NCI-H510A (cell line): ENCODE measurements around the gene FOXD1.

Source experiments
- DNase-seq: peaks from one replicate; lab custom pipeline; 2025; lab: John Stamatoyannopoulos, UW

The FOXD1 gene

DNA sequence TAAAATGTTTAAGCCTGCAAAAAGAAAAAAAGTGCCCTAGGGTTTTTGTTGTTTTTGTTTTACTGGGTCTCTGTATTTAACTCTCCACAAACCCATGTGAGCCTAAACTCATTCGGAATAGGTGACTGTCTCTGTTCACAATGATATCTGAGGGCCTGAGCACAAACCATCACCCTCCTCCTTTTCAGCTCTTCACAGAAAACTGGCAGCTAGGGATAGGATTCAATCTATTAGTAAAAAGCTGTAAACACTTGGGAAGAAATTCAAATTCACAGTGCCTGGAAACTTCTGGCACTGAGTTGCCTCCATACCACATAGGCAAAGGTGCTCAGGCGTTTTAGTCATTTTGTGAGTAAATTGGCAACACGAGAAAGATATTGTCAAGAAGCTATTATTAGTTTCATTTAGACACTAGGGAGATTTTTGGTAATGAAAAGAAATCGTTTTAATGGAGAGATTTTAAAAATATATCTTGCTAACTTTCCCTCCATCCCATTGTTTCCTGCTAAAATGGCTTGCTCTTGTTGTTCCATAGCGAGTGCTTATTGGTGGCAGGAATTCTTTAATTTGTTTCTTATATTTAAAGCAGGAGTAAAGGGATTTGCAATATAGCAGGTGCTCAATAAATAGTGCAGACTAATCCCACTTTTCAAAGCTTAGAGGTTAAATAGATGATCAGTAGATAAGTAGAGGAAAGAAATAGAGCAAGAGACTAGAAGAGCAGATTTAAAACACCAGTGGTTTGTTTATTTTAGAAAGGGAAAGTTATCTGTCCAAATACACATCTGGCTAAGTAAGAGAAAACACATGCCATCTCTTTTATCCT is 9.7 kb downstream of the FOXD1 start:
- no peak for DNase-seq

- no peak for DNase-seq
Observed at GRCh38 chr5:73437777-73438644, 10.6 kb downstream of the FOXD1 start.

DNA sequence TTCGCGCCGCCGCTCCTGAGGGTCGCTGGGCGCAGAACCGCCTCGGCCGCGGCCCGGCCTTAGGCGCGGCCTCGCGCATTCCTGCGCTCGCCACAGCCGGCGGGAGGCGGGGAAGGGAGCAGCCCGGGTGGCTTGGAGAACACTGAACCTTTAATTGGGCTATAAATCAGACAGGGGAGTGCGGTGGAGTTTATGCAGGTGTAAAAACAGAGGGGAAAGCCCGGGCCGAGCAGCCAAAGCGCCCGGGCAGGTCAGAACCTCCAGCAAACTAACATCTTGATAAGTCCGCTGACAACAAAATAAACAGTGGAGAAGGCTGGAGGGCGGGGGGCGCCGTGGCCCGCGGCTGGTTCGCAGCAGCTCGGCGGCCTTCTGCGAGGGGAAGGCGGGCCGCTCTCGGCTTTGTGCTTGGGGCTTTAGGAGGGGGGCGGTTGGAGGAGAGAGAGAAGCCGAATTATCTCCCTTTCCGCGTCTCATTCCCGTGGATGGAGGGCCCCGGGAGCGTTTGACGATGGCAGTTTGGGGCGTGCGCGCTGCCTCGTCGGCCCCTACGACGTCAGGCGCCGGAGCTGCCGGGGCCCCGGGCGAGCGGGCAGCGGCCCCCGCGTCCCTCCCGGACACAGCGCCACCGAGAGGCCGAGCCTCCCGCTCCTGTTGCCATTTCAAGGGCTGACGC is 11.3 kb downstream of the FOXD1 start:
- DNase-seq: peak; percentile 34

GRCh38 chr5:73436535-73437100 is 12.0 kb downstream of the FOXD1 start:
- no peak for DNase-seq

- no peak for DNase-seq
Observed at GRCh38 chr5:73435759-73436534, 12.6 kb downstream of the FOXD1 start.

DNA sequence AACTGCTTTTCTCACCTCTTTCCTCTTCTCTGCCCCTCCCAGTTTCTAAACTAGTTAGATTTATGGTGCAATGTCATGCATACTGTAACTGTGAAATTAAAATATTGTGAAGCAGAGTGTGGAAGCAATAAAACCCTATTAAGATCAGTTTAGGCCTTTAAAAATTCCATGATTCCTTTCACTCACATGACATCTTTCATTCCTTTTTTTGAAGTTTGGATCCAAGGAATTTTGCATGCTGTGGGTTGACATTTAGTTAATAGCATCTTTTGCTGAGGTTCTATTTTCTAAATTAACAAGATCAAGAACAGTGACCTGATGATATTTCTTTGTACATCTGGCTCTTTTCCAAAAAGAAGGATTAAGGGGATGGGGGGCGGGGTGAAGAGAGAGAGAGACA is 13.7 kb downstream of the FOXD1 start:
- DNase-seq: no peak

GRCh38 chr5:73434461-73434860 is 14.1 kb downstream of the FOXD1 start:
- DNase-seq: no peak

DNA sequence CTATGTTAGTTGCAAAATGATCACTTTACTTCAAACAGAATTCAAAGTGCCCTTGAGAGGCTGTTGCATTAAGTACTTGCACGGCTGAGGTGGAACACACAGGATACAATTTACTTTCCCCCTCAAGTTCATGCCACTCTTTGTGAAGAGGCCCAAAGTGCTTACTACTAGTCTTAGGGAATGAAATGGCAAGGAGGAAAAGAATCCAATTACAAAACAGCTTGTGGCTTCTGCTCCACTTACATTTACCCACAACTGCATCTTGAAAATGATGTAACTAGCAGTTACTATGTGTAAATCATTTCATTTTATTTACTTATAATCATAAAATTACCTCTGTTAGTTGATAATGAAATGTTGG is 14.6 kb downstream of the FOXD1 start:
- DNase-seq: no peak

DNA sequence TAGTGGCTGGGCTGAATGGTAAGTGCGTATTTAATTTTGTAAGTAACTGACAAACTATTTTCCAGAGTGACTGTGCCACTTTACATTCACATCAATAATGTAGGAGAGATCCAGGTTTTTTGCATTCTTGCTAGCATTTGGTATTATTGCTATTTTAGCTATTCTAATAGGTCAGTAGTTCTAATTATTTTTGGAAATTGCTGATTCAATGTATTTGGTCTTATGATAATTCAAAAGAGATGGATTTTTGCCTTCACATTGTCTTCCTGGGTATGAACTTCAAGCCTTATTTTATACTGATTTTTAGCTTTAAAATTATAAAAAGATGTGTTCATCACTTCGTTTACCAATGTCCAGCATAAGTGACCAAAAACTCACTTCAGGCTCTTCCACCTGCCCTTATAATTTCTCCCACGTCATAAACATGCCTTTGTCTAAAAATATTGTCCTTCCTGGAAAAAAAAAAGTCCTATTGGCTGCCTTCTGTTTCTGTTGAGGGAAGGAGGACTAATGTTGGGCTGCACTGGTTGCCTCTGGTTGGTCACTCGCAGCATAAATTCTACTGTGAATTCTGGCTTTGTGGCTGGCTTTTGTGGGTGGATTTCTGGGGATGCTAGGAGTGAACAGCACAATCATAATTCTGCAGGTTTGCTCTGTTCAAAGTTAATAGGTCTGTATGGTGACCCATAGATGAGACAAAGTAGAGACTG is 15.2 kb downstream of the FOXD1 start:
- DNase-seq: no peak

- no peak for DNase-seq
Observed at GRCh38 chr5:73431204-73431851, 17.2 kb downstream of the FOXD1 start.

- no peak for DNase-seq
Observed at GRCh38 chr5:73426034-73426433, 22.5 kb downstream of the FOXD1 start.

DNA sequence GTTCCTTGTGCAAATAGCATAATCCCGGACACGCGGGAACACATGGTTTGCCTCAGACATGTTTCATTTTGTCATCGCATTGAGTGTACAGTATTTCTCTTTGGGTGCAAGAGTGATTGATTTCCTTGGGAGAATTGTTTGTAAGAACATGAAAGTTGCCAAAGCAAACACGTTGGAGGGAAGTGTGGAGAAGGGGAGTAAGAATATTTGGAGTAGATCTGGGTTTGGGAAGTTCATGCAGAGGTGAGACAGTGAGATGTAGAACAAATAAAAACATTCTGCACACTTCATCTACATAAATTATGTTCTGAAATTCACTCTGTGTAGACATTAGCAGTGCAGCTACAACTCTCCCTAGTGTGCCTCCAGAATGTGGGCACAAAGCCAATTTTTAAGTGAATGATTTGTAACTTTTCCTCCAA is 24.0 kb downstream of the FOXD1 start:
- no peak for DNase-seq

- no peak for DNase-seq
Observed at GRCh38 chr5:73422164-73422563, 26.4 kb downstream of the FOXD1 start.

DNA sequence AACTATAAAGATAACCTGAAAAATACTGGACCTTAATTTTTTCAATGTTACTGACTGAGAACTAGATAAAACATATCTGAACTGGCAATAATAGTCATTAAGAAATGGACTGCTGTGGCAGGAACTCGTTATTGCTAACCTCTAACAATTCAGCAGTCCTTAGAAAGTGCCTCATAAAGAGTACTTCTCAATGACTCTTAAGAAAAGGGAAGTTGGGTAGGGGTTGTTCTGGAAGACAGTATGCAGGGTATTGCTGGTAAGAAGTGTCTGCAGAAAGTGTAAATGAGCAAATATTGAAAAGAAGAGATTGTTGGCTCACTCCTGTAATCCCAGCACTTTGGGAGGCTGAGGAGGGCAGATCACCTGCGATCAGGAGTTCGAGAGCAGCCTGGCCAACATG is 27.9 kb downstream of the FOXD1 start:
- DNase-seq: no peak

GRCh38 chr5:73419465-73420390 is 28.8 kb downstream of the FOXD1 start:
- DNase-seq: no peak

GRCh38 chr5:73419117-73419464 is 29.5 kb downstream of the FOXD1 start:
- no peak for DNase-seq

DNA sequence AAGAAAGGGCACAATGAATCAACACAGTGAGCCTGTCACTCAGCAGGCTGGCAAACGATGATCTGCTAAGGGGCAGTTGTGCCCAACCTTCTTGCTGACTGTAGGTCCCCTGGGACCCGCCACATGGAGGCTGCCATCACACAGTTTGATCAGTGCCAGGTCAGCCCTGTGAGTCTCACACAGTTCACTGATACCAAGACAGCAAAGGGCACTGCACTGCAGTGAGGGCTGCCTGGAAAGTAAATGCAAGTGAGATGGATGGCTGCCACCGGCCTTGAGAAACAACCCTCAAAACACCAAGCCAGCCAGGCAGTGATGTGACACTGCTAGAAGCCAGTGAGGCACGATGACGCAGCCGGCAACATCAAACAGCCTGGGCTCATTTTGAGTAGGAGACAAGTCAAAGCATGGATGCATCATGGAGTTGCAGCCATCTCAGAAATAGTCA is 30.3 kb downstream of the FOXD1 start:
- DNase-seq: no peak

GRCh38 chr5:73417303-73418034 is 31.1 kb downstream of the FOXD1 start:
- no peak for DNase-seq

DNA sequence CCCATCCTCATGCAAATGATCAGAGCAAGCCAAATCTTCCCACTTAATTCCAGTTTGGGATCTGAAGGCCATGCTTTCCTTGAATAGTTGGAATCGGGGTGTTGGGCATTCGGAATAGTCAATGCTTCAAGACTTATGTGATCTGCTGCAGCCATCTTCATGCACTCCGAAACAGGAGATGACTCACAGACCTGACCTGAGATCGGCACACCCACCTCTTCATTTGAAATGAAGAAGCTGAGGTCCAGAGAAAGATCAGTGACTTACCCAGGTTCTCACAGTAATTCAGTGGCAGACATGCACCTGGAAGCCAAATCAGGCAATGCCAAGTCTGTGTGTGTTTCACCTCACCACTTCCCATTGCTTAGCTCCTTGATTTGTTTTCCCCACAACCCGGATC is 33.0 kb downstream of the FOXD1 start:
- no peak for DNase-seq
